Type B pancreatic cell (in vitro differentiated cells): ENCODE data around the gene ILF2. TPM values are rescaled to one million over a fixed set of nuclear protein-coding genes. Genes with fewer than 3 reads are reported as not detected.

Experiments used
- DNase-seq: peaks from one replicate; pipeline ENCODE4 v3.0.0; 2021; ENCODE audit warnings: mixed read lengths; ENCODE audit not compliant: unreplicated experiment; ENCODE audit errors: extremely low spot score
- H3K27ac Mint-ChIP-seq: 2 replicates; pipeline ENCODE4 v1.8.0; 2021; ENCODE audit warnings: mild to moderate bottlenecking, mixed read lengths
- H3K27me3 Mint-ChIP-seq: 2 replicates; pipeline ENCODE4 v1.8.0; 2021; ENCODE audit warnings: mixed read lengths
- H3K36me3 Mint-ChIP-seq: 2 replicates; pipeline ENCODE4 v1.8.0; 2021; ENCODE audit warnings: mixed read lengths
- H3K4me1 Mint-ChIP-seq: one replicate; pipeline ENCODE4 v1.8.0; 2021; ENCODE audit warnings: mixed read lengths; ENCODE audit not compliant: unreplicated experiment
- H3K4me3 Mint-ChIP-seq: 2 replicates; pipeline ENCODE4 v1.8.0; 2021; ENCODE audit warnings: mild to moderate bottlenecking, mixed read lengths
- H3K9me3 Mint-ChIP-seq: 2 replicates; pipeline ENCODE4 v1.8.0; 2021; ENCODE audit warnings: mixed read lengths
- microRNA-seq: library from miRNA; unstranded; fragments of <30 nt; microRNA quantifications from one replicate; pipeline ENCODE4, GENCODE V29; 2020
- total RNA-seq: library from RNA; stranded (reverse); gene quantifications from 2 replicates; pipeline ENCODE4 v1.2.1, GENCODE V29; 2021; ENCODE audit warnings: low replicate concordance
- TF ChIP-seq, protein P1 (sequence below): fragments of 200-600 bp; sonication (generic); conservative IDR thresholded peaks from 2 replicates; pipeline ENCODE4 v1.5.0; 2021; ENCODE audit warnings: antibody characterized with exemption, mild to moderate bottlenecking

Gene ILF2
- total RNA-seq, 1 donor from 2014 or later: 291 TPM

DNA sequence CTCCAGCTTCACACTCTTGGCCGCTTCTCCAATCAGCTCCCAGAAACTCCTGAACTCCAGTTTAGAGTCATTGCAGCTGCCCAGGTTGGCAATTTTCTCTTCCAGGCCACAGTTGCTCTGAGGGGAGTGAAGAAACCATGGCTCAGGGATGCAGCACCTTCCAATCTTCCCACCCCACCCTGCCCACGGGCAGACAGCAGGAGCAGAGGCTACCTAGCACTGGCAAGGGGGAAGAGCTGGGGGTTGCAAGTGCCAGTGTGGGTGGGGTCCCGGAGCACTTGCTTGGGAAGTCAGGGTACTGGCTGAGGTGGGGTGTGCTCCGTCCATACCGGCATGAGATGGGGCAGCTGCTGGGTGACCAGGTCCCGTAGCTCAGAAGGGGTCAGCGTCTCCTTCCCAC lies 55.9 kb downstream of the ILF2 start:
- Mint-ChIP-seq H3K4me3 (peak overlapping the region; percentile 85), H3K9me3 (no peaks in the 10 kb centered on the region), H3K27me3 (no peaks in the 10 kb centered on the region), H3K36me3 (no peaks in the 10 kb centered on the region), H3K27ac (peak overlapping the region; percentile 54), H3K4me1 (peaks cover 37% of the 10 kb centered on the region)
- DNase-seq: no peak
- TF ChIP-seq, protein P1, sequence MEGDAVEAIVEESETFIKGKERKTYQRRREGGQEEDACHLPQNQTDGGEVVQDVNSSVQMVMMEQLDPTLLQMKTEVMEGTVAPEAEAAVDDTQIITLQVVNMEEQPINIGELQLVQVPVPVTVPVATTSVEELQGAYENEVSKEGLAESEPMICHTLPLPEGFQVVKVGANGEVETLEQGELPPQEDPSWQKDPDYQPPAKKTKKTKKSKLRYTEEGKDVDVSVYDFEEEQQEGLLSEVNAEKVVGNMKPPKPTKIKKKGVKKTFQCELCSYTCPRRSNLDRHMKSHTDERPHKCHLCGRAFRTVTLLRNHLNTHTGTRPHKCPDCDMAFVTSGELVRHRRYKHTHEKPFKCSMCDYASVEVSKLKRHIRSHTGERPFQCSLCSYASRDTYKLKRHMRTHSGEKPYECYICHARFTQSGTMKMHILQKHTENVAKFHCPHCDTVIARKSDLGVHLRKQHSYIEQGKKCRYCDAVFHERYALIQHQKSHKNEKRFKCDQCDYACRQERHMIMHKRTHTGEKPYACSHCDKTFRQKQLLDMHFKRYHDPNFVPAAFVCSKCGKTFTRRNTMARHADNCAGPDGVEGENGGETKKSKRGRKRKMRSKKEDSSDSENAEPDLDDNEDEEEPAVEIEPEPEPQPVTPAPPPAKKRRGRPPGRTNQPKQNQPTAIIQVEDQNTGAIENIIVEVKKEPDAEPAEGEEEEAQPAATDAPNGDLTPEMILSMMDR: no peak

- TF ChIP-seq, protein P1: no peak
- DNase-seq: no peak
- H3K9me3 Mint-ChIP-seq: no peaks in the 10 kb centered on the region
- peak overlapping the region; percentile 54 for H3K27ac Mint-ChIP-seq
- H3K27me3 Mint-ChIP-seq: no peaks in the 10 kb centered on the region
- H3K36me3 Mint-ChIP-seq: no peaks in the 10 kb centered on the region
- peaks cover 42% of the 10 kb centered on the region for H3K4me1 Mint-ChIP-seq
- H3K4me3 Mint-ChIP-seq: peak overlapping the region; percentile 85
Measured at GRCh38 chr1:153614189-153614900, 56.4 kb downstream of the ILF2 start.

GRCh38 chr1:153613406-153613805 lies 57.4 kb downstream of the ILF2 start:
- DNase-seq: no peak
- H3K4me1 Mint-ChIP-seq: peaks cover 52% of the 10 kb centered on the region
- H3K4me3 Mint-ChIP-seq: peak overlapping the region; percentile 80
- TF ChIP-seq, protein P1: no peak
- no peaks in the 10 kb centered on the region for H3K9me3 Mint-ChIP-seq
- no peaks in the 10 kb centered on the region for H3K27me3 Mint-ChIP-seq
- no peaks in the 10 kb centered on the region for H3K36me3 Mint-ChIP-seq
- H3K27ac Mint-ChIP-seq: peak overlapping the region; percentile 54

DNA sequence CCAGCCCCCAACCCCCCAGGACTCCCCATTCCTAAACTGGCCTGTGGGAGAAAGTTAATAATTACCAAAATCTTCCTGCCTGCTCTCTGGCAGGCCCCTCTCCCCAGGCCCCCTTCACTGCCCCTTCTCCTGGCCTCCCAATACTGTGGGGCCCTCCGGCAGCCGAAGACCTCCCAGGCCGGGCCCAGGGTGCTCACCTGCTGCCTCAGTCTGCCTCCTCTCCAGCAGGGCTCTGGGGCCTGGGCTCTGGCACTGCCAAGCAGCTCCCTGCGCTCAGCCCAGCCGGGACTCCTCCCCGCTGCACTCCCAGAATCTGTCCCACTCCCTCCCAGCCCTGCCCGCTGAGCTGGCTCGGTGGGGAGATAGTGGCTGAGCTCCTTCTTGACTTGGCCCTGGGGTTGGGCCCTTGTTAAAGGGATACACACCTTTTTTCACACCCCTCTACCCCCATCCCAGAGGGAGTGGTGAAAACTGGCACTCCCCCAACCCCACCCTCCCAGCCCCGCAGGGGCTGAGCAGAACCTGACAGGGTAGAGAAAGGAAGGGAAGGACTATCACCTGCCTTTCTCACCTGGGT lies 58.0 kb downstream of the ILF2 start, which contains the start of gene S100A16:
S100A16 (minus strand) TSS at position 383 of the 577 bp plus-strand sequence. CDS start 4,986 bp downstream, outside the sequence.
- Mint-ChIP-seq H3K4me1 (peaks cover 52% of the 10 kb centered on the region), H3K27ac (peak within 1 kb of the TSS; percentile 54)
- no peak for DNase-seq

DNA sequence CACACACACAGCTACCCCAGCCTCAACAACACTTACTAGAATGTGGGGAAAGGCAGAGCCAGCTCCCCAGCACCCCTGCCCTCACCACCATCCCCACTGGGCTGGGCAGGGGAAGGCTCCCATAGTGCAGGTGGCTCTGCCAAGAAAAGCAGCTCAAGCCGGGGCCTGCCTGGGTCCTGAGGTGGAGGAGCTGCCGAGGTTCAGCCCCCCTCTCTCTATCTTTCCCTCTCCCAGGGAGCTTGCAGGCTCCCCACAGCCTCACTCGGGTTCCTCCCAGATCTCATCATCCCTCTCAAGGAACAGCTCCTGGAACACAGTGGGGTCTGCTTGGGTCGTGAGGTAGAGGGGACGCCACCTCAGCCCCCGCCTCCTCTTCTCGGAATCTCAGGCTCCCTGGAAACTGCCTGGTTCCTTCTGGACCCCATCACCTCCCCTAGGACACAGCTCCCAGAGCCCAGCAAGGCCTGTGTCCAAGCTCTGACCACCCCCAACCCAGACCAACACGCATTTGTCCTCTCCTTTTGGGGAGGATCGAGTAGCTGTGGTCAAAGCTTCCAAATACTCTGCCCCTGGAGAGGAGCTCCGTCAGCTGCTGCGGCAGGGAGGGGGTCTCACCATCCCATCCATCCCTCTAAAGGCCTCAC lies 58.6 kb downstream of the ILF2 start:
- Mint-ChIP-seq H3K4me1 (peaks cover 52% of the 10 kb centered on the region), H3K9me3 (no peaks in the 10 kb centered on the region), H3K36me3 (no peaks in the 10 kb centered on the region), H3K4me3 (peak overlapping the region; percentile 80), H3K27ac (peak overlapping the region; percentile 54), H3K27me3 (no peaks in the 10 kb centered on the region)
- no peak for DNase-seq
- TF ChIP-seq, protein P1: no peak

More for the DNA sequence above, 58.0 kb downstream of the ILF2 start, which contains the start of gene S100A16:
- H3K9me3 Mint-ChIP-seq: no peaks in the 10 kb centered on the region
- peak within 1 kb of the TSS; percentile 85 for H3K4me3 Mint-ChIP-seq
- H3K36me3 Mint-ChIP-seq: no peaks in the 10 kb centered on the region
- TF ChIP-seq, protein P1: no peak
- no peaks in the 10 kb centered on the region for H3K27me3 Mint-ChIP-seq

Small RNAs within 50 kb of the gene (microRNA-seq; reads per million reads assigned to microRNA genes)
- not detected for gene MIR8083

Other genes starting within 250 kb of the ILF2 start
- 6.2 and 10.2 TPM in 2 replicates for gene S100A7, start 210.3 kb downstream of the ILF2 start, total RNA-seq
- 21.9 and 1,154 TPM in 2 replicates for gene S100A6, start 135.0 kb downstream of the ILF2 start, total RNA-seq
- gene S100A5, start 130.1 kb downstream of the ILF2 start, total RNA-seq: 0.62 TPM in 1 of 2 replicates, not detected in the other
- gene S100A4, start 125.2 kb downstream of the ILF2 start, total RNA-seq: 61.0 and 200 TPM in 2 replicates
- gene S100A3, start 121.7 kb downstream of the ILF2 start, total RNA-seq: 1.4 and 2.8 TPM in 2 replicates
- gene S100A2, start 105.1 kb downstream of the ILF2 start, total RNA-seq: 0.75 and 2.4 TPM in 2 replicates
- gene S100A16, start 57.9 kb downstream of the ILF2 start, total RNA-seq: 173 and 517 TPM in 2 replicates
- 139 and 266 TPM in 2 replicates for gene S100A14, start 54.7 kb downstream of the ILF2 start, total RNA-seq
- gene S100A13, start 43.5 kb downstream of the ILF2 start, total RNA-seq: 58.3 and 102 TPM in 2 replicates
- gene S100A1, start 42.6 kb downstream of the ILF2 start, total RNA-seq: 0.97 TPM in 1 of 2 replicates, not detected in the other
- gene CHTOP, start 36.9 kb downstream of the ILF2 start, total RNA-seq: 87.5 and 108 TPM in 2 replicates
- 28.2 and 40.3 TPM in 2 replicates for gene SNAPIN, start 12.3 kb downstream of the ILF2 start, total RNA-seq
- gene NPR1, start 7.7 kb upstream of the ILF2 start, total RNA-seq: 2.2 and 2.4 TPM in 2 replicates
- gene INTS3, start 57.1 kb upstream of the ILF2 start, total RNA-seq: 70.3 and 90.8 TPM in 2 replicates
- gene SLC27A3, start 104.4 kb upstream of the ILF2 start, total RNA-seq: 20.6 and 22.1 TPM in 2 replicates